WTC11 (cell line): ENCODE data around the gene LGALS8. TPM values are rescaled to one million over a fixed set of nuclear protein-coding genes. Genes with fewer than 3 reads are reported as not detected.
A peak's percentile ranks its signal among the peaks of the same experiment; 100 is the strongest.
"Not testable (repeated sequence)": the region's sequence is repeated elsewhere in the genome, so short reads cannot be mapped to it uniquely, and the experiment has no call there.

Experiments
- ATAC-seq: fragments of 200-7000 bp; cut with Tn5 transposase; 2 replicates; pipeline ENCODE4 v1.10.0; 2021; ENCODE audit warnings: mild to moderate bottlenecking, moderate library complexity
- CTCF ChIA-PET: fragments of 300-600 bp; sonication (Branson Sonifier 250); formaldehyde crosslinking; loops from one replicate; lab custom pipeline; 2021; ENCODE audit warnings: antibody characterized with exemption; lab: Charles Lee
- POLR2A ChIA-PET: fragments of 350-600 bp; sonication (Branson Sonifier 250); formaldehyde crosslinking; loops from one replicate; lab custom pipeline; 2021; ENCODE audit warnings: antibody characterized with exemption; lab: Charles Lee
- DNase-seq: peaks from one replicate; pipeline ENCODE4 v3.0.0; 2021; ENCODE audit warnings: low spot score
- H3K27ac Mint-ChIP-seq: 2 replicates; pipeline ENCODE4 v1.8.0; 2021; ENCODE audit warnings: mixed read lengths
- H3K27me3 Mint-ChIP-seq: 2 replicates; pipeline ENCODE4 v1.8.0; 2021; ENCODE audit warnings: low read depth, mild to moderate bottlenecking, moderate library complexity, mixed read lengths
- H3K36me3 Mint-ChIP-seq: 2 replicates; pipeline ENCODE4 v1.8.0; 2021; ENCODE audit warnings: mixed read lengths
- H3K4me1 Mint-ChIP-seq: 2 replicates; pipeline ENCODE4 v1.8.0; 2022; ENCODE audit warnings: mixed read lengths
- H3K4me3 Mint-ChIP-seq: 2 replicates; pipeline ENCODE4 v1.8.0; 2021; ENCODE audit warnings: mild to moderate bottlenecking, moderate library complexity, mixed read lengths
- H3K9me3 Mint-ChIP-seq: 2 replicates; pipeline ENCODE4 v1.8.0; 2021; ENCODE audit warnings: mixed read lengths
- EMX1 ChIP-seq: fragments of 250-450 bp; sonication (Bioruptor Pico); IDR thresholded peaks from 2 replicates; pipeline ENCODE4 v1.8.0; 2021; ENCODE audit warnings: mild to moderate bottlenecking
- FOXK1 ChIP-seq: sonication (generic); formaldehyde crosslinking; IDR thresholded peaks from 2 replicates; pipeline ENCODE4 v1.8.0; 2022; ENCODE audit warnings: mild to moderate bottlenecking, moderate library complexity, missing genetic modification reagents
- KAT7 ChIP-seq: sonication (generic); formaldehyde crosslinking; IDR thresholded peaks from 2 replicates; pipeline ENCODE4 v1.8.1; 2023; ENCODE audit warnings: missing genetic modification reagents, mild to moderate bottlenecking, borderline replicate concordance
- NR1H2 ChIP-seq: sonication (generic); formaldehyde crosslinking; IDR thresholded peaks from 2 replicates; pipeline ENCODE4 v1.9.0; 2021; ENCODE audit warnings: mild to moderate bottlenecking, moderate library complexity, missing genetic modification reagents
- NR2C2 ChIP-seq: sonication (generic); formaldehyde crosslinking; IDR thresholded peaks from 2 replicates; pipeline ENCODE4 v1.8.0; 2022; ENCODE audit warnings: mild to moderate bottlenecking, missing genetic modification reagents
- PRRX2 ChIP-seq: fragments of 250-450 bp; sonication (Bioruptor Pico); IDR thresholded peaks from 2 replicates; pipeline ENCODE4 v1.8.0; 2021; ENCODE audit warnings: mild to moderate bottlenecking
- RORB ChIP-seq: fragments of 250-450 bp; sonication (Bioruptor Pico); IDR thresholded peaks from 2 replicates; pipeline ENCODE4 v1.9.0; 2021; ENCODE audit warnings: mild to moderate bottlenecking
- SMAD3 ChIP-seq: sonication (generic); formaldehyde crosslinking; IDR thresholded peaks from 2 replicates; pipeline ENCODE4 v1.8.0; 2022; ENCODE audit warnings: missing genetic modification reagents, mild to moderate bottlenecking, borderline replicate concordance
- TEAD1 ChIP-seq: sonication (generic); formaldehyde crosslinking; IDR thresholded peaks from 2 replicates; pipeline ENCODE4 v1.8.0; 2022; ENCODE audit warnings: mild to moderate bottlenecking, missing genetic modification reagents
- ZNF219 ChIP-seq: sonication (generic); formaldehyde crosslinking; IDR thresholded peaks from 2 replicates; pipeline ENCODE4 v1.8.0; 2023; ENCODE audit warnings: missing genetic modification reagents, mild to moderate bottlenecking, borderline replicate concordance
- ZNF423 ChIP-seq: fragments of 250-450 bp; sonication (Bioruptor Pico); IDR thresholded peaks from 2 replicates; pipeline ENCODE4 v2.1.2; 2022; ENCODE audit warnings: mild to moderate bottlenecking, moderate library complexity
- total RNA-seq: library from RNA; stranded (reverse); gene quantifications from 3 replicates; pipeline ENCODE4 v1.2.3, GENCODE V29; 2021
- TF ChIP-seq, protein P1 (sequence below): sonication (generic); formaldehyde crosslinking; IDR thresholded peaks from 2 replicates; pipeline ENCODE4 v1.8.0; 2023; ENCODE audit warnings: missing genetic modification reagents, mild to moderate bottlenecking, borderline replicate concordance
- TF ChIP-seq, protein P2 (sequence below): sonication (generic); formaldehyde crosslinking; IDR thresholded peaks from 2 replicates; pipeline ENCODE4 v1.8.0; 2022; ENCODE audit warnings: mild to moderate bottlenecking, missing genetic modification reagents
- TF ChIP-seq, protein P3 (sequence below): fragments of 250-450 bp; sonication (Bioruptor Pico); IDR thresholded peaks from 2 replicates; pipeline ENCODE4 v1.9.0; 2021; ENCODE audit warnings: mild to moderate bottlenecking
- TF ChIP-seq, protein P4 (sequence below): sonication (generic); formaldehyde crosslinking; IDR thresholded peaks from 2 replicates; pipeline ENCODE4 v1.8.1; 2022; ENCODE audit warnings: mild to moderate bottlenecking, missing genetic modification reagents, moderate library complexity, borderline replicate concordance
- TF ChIP-seq, protein P5 (sequence below): fragments of 250-450 bp; sonication (Bioruptor Pico); IDR thresholded peaks from 2 replicates; pipeline ENCODE4 v2.1.2; 2022; ENCODE audit warnings: mild to moderate bottlenecking, moderate library complexity
- TF ChIP-seq, protein P6 (sequence below): sonication (generic); formaldehyde crosslinking; IDR thresholded peaks from 2 replicates; pipeline ENCODE4 v1.8.1; 2023; ENCODE audit warnings: mild to moderate bottlenecking, missing genetic modification reagents, borderline replicate concordance

LGALS8 gene
- total RNA-seq, 1 experiment from 2014 or later = 8.6 TPM

DNA sequence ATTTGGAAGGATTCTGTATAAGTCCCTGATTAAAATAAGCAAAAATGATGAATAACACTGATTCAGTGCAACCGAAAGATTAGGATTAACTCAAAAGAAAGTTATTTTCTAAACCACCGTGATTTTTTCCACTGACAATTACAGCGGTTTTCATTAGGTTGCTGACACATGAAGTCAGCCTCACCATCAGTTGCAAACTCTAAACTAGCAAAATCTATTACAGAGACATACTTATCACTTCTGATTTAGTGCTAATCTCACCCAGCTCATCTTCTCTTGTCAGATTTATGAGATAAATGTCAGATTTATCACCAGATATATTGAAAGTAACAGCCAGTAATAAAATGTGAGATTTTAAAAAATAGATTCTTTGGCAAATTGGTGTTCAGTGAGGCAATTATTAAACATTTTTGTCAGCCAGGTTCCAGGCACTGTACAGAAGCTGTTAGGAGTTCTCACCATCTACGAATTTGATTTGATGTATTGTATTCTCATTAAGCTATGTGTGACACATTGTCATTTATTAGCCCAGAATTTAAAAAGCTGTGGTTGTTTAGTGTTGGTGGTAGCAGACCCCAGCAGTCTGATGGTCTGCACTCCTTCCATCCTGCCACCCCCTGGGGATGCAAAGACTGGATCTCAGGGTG is 37.3 kb upstream of the LGALS8 start:
- H3K9me3 Mint-ChIP-seq = no peaks in the 10 kb centered on the region
- 0 out of 2 replicates have a peak overlapping the region, but pooled peaks have one; percentile 37 for H3K27ac Mint-ChIP-seq
- ChIA-PET POLR2A (no interaction called here), CTCF (interaction anchor here (1.6 kb wide), 1 partner anchor 34 kb away, joined by 3 read pairs; no protein-coding TSS in a partner anchor)
- ATAC-seq (no peak), DNase-seq (no peak)
- TF ChIP-seq SMAD3 (CRISPR knock-in tag) (no peak), ZNF219 (CRISPR knock-in tag) (no peak), FOXK1 (CRISPR knock-in tag) (no peak), KAT7 (no peak), ZNF423 (CRISPR knock-in tag) (no peak), EMX1 (CRISPR knock-in tag) (no peak), NR2C2 (no peak), NR1H2 (CRISPR knock-in tag) (no peak), PRRX2 (CRISPR knock-in tag) (no peak), RORB (CRISPR knock-in tag) (no peak), TEAD1 (CRISPR knock-in tag) (no peak)
- TF ChIP-seq, protein P1, sequence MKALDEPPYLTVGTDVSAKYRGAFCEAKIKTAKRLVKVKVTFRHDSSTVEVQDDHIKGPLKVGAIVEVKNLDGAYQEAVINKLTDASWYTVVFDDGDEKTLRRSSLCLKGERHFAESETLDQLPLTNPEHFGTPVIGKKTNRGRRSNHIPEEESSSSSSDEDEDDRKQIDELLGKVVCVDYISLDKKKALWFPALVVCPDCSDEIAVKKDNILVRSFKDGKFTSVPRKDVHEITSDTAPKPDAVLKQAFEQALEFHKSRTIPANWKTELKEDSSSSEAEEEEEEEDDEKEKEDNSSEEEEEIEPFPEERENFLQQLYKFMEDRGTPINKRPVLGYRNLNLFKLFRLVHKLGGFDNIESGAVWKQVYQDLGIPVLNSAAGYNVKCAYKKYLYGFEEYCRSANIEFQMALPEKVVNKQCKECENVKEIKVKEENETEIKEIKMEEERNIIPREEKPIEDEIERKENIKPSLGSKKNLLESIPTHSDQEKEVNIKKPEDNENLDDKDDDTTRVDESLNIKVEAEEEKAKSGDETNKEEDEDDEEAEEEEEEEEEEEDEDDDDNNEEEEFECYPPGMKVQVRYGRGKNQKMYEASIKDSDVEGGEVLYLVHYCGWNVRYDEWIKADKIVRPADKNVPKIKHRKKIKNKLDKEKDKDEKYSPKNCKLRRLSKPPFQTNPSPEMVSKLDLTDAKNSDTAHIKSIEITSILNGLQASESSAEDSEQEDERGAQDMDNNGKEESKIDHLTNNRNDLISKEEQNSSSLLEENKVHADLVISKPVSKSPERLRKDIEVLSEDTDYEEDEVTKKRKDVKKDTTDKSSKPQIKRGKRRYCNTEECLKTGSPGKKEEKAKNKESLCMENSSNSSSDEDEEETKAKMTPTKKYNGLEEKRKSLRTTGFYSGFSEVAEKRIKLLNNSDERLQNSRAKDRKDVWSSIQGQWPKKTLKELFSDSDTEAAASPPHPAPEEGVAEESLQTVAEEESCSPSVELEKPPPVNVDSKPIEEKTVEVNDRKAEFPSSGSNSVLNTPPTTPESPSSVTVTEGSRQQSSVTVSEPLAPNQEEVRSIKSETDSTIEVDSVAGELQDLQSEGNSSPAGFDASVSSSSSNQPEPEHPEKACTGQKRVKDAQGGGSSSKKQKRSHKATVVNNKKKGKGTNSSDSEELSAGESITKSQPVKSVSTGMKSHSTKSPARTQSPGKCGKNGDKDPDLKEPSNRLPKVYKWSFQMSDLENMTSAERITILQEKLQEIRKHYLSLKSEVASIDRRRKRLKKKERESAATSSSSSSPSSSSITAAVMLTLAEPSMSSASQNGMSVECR (CRISPR knock-in tag) = no peak
- TF ChIP-seq, protein P2, sequence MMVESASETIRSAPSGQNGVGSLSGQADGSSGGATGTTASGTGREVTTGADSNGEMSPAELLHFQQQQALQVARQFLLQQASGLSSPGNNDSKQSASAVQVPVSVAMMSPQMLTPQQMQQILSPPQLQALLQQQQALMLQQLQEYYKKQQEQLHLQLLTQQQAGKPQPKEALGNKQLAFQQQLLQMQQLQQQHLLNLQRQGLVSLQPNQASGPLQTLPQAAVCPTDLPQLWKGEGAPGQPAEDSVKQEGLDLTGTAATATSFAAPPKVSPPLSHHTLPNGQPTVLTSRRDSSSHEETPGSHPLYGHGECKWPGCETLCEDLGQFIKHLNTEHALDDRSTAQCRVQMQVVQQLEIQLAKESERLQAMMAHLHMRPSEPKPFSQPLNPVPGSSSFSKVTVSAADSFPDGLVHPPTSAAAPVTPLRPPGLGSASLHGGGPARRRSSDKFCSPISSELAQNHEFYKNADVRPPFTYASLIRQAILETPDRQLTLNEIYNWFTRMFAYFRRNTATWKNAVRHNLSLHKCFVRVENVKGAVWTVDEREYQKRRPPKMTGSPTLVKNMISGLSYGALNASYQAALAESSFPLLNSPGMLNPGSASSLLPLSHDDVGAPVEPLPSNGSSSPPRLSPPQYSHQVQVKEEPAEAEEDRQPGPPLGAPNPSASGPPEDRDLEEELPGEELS = no peak
- TF ChIP-seq, protein P3, sequence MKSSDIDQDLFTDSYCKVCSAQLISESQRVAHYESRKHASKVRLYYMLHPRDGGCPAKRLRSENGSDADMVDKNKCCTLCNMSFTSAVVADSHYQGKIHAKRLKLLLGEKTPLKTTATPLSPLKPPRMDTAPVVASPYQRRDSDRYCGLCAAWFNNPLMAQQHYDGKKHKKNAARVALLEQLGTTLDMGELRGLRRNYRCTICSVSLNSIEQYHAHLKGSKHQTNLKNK (CRISPR knock-in tag) = no peak
- TF ChIP-seq, protein P4, sequence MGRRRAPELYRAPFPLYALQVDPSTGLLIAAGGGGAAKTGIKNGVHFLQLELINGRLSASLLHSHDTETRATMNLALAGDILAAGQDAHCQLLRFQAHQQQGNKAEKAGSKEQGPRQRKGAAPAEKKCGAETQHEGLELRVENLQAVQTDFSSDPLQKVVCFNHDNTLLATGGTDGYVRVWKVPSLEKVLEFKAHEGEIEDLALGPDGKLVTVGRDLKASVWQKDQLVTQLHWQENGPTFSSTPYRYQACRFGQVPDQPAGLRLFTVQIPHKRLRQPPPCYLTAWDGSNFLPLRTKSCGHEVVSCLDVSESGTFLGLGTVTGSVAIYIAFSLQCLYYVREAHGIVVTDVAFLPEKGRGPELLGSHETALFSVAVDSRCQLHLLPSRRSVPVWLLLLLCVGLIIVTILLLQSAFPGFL (CRISPR knock-in tag) = no peak
- TF ChIP-seq, protein P5, sequence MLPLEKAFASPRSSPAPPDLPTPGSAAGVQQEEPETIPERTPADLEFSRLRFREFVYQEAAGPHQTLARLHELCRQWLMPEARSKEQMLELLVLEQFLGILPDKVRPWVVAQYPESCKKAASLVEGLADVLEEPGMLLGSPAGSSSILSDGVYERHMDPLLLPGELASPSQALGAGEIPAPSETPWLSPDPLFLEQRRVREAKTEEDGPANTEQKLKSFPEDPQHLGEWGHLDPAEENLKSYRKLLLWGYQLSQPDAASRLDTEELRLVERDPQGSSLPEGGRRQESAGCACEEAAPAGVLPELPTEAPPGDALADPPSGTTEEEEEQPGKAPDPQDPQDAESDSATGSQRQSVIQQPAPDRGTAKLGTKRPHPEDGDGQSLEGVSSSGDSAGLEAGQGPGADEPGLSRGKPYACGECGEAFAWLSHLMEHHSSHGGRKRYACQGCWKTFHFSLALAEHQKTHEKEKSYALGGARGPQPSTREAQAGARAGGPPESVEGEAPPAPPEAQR (CRISPR knock-in tag) = no peak
- TF ChIP-seq, protein P6, sequence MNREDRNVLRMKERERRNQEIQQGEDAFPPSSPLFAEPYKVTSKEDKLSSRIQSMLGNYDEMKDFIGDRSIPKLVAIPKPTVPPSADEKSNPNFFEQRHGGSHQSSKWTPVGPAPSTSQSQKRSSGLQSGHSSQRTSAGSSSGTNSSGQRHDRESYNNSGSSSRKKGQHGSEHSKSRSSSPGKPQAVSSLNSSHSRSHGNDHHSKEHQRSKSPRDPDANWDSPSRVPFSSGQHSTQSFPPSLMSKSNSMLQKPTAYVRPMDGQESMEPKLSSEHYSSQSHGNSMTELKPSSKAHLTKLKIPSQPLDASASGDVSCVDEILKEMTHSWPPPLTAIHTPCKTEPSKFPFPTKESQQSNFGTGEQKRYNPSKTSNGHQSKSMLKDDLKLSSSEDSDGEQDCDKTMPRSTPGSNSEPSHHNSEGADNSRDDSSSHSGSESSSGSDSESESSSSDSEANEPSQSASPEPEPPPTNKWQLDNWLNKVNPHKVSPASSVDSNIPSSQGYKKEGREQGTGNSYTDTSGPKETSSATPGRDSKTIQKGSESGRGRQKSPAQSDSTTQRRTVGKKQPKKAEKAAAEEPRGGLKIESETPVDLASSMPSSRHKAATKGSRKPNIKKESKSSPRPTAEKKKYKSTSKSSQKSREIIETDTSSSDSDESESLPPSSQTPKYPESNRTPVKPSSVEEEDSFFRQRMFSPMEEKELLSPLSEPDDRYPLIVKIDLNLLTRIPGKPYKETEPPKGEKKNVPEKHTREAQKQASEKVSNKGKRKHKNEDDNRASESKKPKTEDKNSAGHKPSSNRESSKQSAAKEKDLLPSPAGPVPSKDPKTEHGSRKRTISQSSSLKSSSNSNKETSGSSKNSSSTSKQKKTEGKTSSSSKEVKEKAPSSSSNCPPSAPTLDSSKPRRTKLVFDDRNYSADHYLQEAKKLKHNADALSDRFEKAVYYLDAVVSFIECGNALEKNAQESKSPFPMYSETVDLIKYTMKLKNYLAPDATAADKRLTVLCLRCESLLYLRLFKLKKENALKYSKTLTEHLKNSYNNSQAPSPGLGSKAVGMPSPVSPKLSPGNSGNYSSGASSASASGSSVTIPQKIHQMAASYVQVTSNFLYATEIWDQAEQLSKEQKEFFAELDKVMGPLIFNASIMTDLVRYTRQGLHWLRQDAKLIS (CRISPR knock-in tag) = no peak
- no peak overlapping the region for H3K4me3 Mint-ChIP-seq
- H3K36me3 Mint-ChIP-seq = peaks cover 11% of the 10 kb centered on the region; the same call in 1 of the 2 replicates
- H3K4me1 Mint-ChIP-seq = peaks cover 8% of the 10 kb centered on the region
- no peaks in the 10 kb centered on the region for H3K27me3 Mint-ChIP-seq

DNA sequence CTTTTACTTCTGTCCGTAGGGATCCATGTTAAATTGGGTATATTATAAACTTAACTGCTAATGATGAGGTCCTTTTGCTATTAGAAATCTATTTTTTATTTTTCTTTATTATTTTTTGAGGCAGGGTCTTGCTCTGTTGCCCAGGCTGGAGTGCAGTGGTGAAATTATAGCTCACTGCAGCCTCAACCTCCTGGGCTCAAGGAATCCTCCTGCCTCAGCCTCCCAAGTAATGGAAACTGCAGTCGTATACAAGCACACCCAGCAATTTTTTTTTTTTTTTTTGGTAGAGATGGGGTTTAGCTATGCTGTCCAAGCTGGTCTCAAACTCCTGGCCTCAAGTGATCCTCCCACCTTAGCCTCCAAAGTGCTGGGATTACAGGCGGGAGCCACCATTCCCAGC is 34.6 kb upstream of the LGALS8 start:
- H3K27me3 Mint-ChIP-seq, H3K4me3 Mint-ChIP-seq, ATAC-seq, H3K9me3 Mint-ChIP-seq, H3K36me3 Mint-ChIP-seq, H3K27ac Mint-ChIP-seq, DNase-seq: not testable (repeated sequence)
- CTCF ChIA-PET = interaction anchor here (0.7 to 1.3 kb wide), 2 partner anchors 38 to 282 kb away, joined by 3 to 6 read pairs; no protein-coding TSS in a partner anchor
- POLR2A ChIA-PET = interaction anchor here (0.7 kb wide), 1 partner anchor 49 kb away, joined by 4 read pairs; no protein-coding TSS in a partner anchor
- peaks cover 11% of the 10 kb centered on the region for H3K4me1 Mint-ChIP-seq
